WTC11 (cell line): ENCODE measurements around the gene ENTREP1. TPM values are rescaled to one million over a fixed set of nuclear protein-coding genes. Genes with fewer than 3 reads are reported as not detected.
A peak's percentile ranks its signal among the peaks of the same experiment; 100 is the strongest.
"Not testable (repeated sequence)": the region's sequence is repeated elsewhere in the genome, so short reads cannot be mapped to it uniquely, and the experiment has no call there.

ENCODE experiments used
- ATAC-seq: fragments of 200-7000 bp; cut with Tn5 transposase; 2 replicates; pipeline ENCODE4 v1.10.0; 2021; ENCODE audit warnings: mild to moderate bottlenecking, moderate library complexity
- CTCF ChIA-PET: fragments of 300-600 bp; sonication (Branson Sonifier 250); formaldehyde crosslinking; loops from one replicate; lab custom pipeline; 2021; ENCODE audit warnings: antibody characterized with exemption; lab: Charles Lee
- POLR2A ChIA-PET: fragments of 350-600 bp; sonication (Branson Sonifier 250); formaldehyde crosslinking; loops from one replicate; lab custom pipeline; 2021; ENCODE audit warnings: antibody characterized with exemption; lab: Charles Lee
- DNase-seq: peaks from one replicate; pipeline ENCODE4 v3.0.0; 2021; ENCODE audit warnings: low spot score
- H3K27ac Mint-ChIP-seq: 2 replicates; pipeline ENCODE4 v1.8.0; 2021; ENCODE audit warnings: mixed read lengths
- H3K27me3 Mint-ChIP-seq: 2 replicates; pipeline ENCODE4 v1.8.0; 2021; ENCODE audit warnings: low read depth, mild to moderate bottlenecking, moderate library complexity, mixed read lengths
- H3K36me3 Mint-ChIP-seq: 2 replicates; pipeline ENCODE4 v1.8.0; 2021; ENCODE audit warnings: mixed read lengths
- H3K4me1 Mint-ChIP-seq: 2 replicates; pipeline ENCODE4 v1.8.0; 2022; ENCODE audit warnings: mixed read lengths
- H3K4me3 Mint-ChIP-seq: 2 replicates; pipeline ENCODE4 v1.8.0; 2021; ENCODE audit warnings: mild to moderate bottlenecking, moderate library complexity, mixed read lengths
- H3K9me3 Mint-ChIP-seq: 2 replicates; pipeline ENCODE4 v1.8.0; 2021; ENCODE audit warnings: mixed read lengths
- CREB1 ChIP-seq: sonication (generic); formaldehyde crosslinking; IDR thresholded peaks from 2 replicates; pipeline ENCODE4 v1.8.0; 2023; ENCODE audit warnings: mild to moderate bottlenecking, missing genetic modification reagents
- EMX1 ChIP-seq: fragments of 250-450 bp; sonication (Bioruptor Pico); IDR thresholded peaks from 2 replicates; pipeline ENCODE4 v1.8.0; 2021; ENCODE audit warnings: mild to moderate bottlenecking
- GTF2I ChIP-seq: fragments of 250-450 bp; sonication (Bioruptor Pico); conservative IDR thresholded peaks from 2 replicates; pipeline ENCODE4 v1.4.0; 2021; ENCODE audit warnings: mild to moderate bottlenecking
- IRF2 ChIP-seq: sonication (generic); formaldehyde crosslinking; IDR thresholded peaks from 2 replicates; pipeline ENCODE4 v1.8.0; 2022; ENCODE audit warnings: low read depth, missing genetic modification reagents, borderline replicate concordance
- KAT7 ChIP-seq: sonication (generic); formaldehyde crosslinking; IDR thresholded peaks from 2 replicates; pipeline ENCODE4 v1.8.1; 2023; ENCODE audit warnings: missing genetic modification reagents, mild to moderate bottlenecking, borderline replicate concordance
- MXD4 ChIP-seq: fragments of 250-450 bp; sonication (Bioruptor Pico); IDR thresholded peaks from 2 replicates; pipeline ENCODE4 v1.8.0; 2021; ENCODE audit warnings: mild to moderate bottlenecking, moderate library complexity, borderline replicate concordance
- MYBL2 ChIP-seq: sonication (generic); formaldehyde crosslinking; IDR thresholded peaks from 2 replicates; pipeline ENCODE4 v1.8.1; 2023; ENCODE audit warnings: mild to moderate bottlenecking, moderate library complexity, missing genetic modification reagents
- RORB ChIP-seq: fragments of 250-450 bp; sonication (Bioruptor Pico); IDR thresholded peaks from 2 replicates; pipeline ENCODE4 v1.9.0; 2021; ENCODE audit warnings: mild to moderate bottlenecking
- TCF7 ChIP-seq: sonication (generic); formaldehyde crosslinking; IDR thresholded peaks from 2 replicates; pipeline ENCODE4 v1.8.0; 2022; ENCODE audit warnings: mild to moderate bottlenecking, low read depth, missing genetic modification reagents, moderate library complexity
- TEAD4 ChIP-seq: sonication (generic); formaldehyde crosslinking; IDR thresholded peaks from 2 replicates; pipeline ENCODE4 v1.8.0; 2022; ENCODE audit warnings: mild to moderate bottlenecking, missing genetic modification reagents
- ZBTB21 ChIP-seq: sonication (generic); formaldehyde crosslinking; IDR thresholded peaks from 2 replicates; pipeline ENCODE4 v1.8.1; 2023; ENCODE audit warnings: mild to moderate bottlenecking, missing genetic modification reagents, borderline replicate concordance
- ZNF416 ChIP-seq: fragments of 250-450 bp; sonication (Bioruptor Pico); IDR thresholded peaks from 2 replicates; pipeline ENCODE4 v1.9.0; 2021; ENCODE audit warnings: mild to moderate bottlenecking, inconsistent platforms
- total RNA-seq: library from RNA; stranded (reverse); gene quantifications from 3 replicates; pipeline ENCODE4 v1.2.3, GENCODE V29; 2021
- TF ChIP-seq, protein P1 (sequence below): sonication (generic); formaldehyde crosslinking; IDR thresholded peaks from 2 replicates; pipeline ENCODE4 v1.8.0; 2022; ENCODE audit warnings: mild to moderate bottlenecking, missing genetic modification reagents
- TF ChIP-seq, protein P2 (sequence below): sonication (generic); formaldehyde crosslinking; IDR thresholded peaks from 2 replicates; pipeline ENCODE4 v1.8.0; 2022; ENCODE audit warnings: mild to moderate bottlenecking, missing genetic modification reagents
- TF ChIP-seq, protein P3 (sequence below): sonication (generic); formaldehyde crosslinking; IDR thresholded peaks from 2 replicates; pipeline ENCODE4 v1.8.0; 2022; ENCODE audit warnings: mild to moderate bottlenecking, missing genetic modification reagents
- TF ChIP-seq, protein P4 (sequence below): fragments of 250-450 bp; sonication (Bioruptor Pico); IDR thresholded peaks from 2 replicates; pipeline ENCODE4 v1.8.0; 2021; ENCODE audit warnings: mild to moderate bottlenecking
- TF ChIP-seq, protein P5 (sequence below): sonication (generic); formaldehyde crosslinking; IDR thresholded peaks from 2 replicates; pipeline ENCODE4 v1.8.1; 2023; ENCODE audit warnings: mild to moderate bottlenecking, moderate library complexity, missing genetic modification reagents

ENTREP1 gene
- total RNA-seq, 1 experiment from 2014 or later = 22.4 TPM

DNA sequence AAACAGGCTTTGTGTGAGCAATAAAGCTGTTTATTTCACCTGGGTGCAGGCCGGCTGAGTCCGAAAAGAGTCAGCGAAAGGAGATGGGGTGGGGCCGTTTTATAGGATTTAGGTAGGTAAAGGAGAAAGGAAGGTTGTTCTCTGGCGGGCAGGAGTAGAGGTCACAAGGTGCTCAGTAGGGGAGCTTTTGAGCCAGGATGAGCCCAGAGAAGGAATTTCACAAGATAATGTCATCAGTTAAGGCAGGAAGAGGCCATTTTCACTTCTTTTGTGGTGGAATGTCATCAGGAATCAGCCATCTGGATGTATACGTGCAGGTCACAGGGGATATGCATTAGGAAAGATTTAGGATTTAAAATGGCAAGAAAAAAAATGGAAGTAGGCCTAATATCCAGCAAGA, 84.9 kb downstream of the ENTREP1 start:
- TF ChIP-seq, protein P1, sequence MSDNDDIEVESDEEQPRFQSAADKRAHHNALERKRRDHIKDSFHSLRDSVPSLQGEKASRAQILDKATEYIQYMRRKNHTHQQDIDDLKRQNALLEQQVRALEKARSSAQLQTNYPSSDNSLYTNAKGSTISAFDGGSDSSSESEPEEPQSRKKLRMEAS (CRISPR knock-in tag) = 0 out of 2 replicates have a peak, but pooled peaks have one; percentile 16
- POLR2A ChIA-PET, H3K27me3 Mint-ChIP-seq, H3K36me3 Mint-ChIP-seq, CTCF ChIA-PET, ATAC-seq, H3K9me3 Mint-ChIP-seq, H3K4me3 Mint-ChIP-seq, DNase-seq: not testable (repeated sequence)
- Mint-ChIP-seq H3K4me1 (peaks cover 46% of the 10 kb centered on the region), H3K27ac (peak overlapping the region; percentile 91)

DNA sequence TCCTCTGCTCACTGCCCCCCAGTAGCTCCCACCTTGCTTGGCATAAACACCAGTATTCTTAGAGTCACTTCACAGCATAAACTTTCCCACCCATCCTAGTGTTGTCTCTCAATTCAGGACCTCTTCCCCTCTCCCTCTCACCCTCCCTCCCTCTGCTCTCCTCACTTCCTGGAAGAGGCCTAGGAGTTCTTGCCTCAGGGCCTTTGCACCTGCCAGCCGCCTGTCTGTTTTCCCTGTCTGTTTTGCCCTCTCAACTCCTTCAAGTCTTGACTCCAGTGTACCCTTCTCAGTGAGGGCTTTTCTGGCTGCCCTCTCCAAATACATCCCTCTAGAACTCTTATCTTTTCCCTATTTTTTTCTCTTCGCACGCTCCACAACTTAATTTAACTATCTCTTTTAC, 86.2 kb downstream of the ENTREP1 start:
- POLR2A ChIA-PET = interaction anchor here (0.6 kb wide), 1 partner anchor 74 kb away, joined by 3 read pairs; no protein-coding TSS in a partner anchor
- TF ChIP-seq ZNF416 = no peak
- no peak for TF ChIP-seq KAT7 (CRISPR knock-in tag)
- TF ChIP-seq IRF2 (CRISPR knock-in tag) = no peak
- TF ChIP-seq, protein P2, sequence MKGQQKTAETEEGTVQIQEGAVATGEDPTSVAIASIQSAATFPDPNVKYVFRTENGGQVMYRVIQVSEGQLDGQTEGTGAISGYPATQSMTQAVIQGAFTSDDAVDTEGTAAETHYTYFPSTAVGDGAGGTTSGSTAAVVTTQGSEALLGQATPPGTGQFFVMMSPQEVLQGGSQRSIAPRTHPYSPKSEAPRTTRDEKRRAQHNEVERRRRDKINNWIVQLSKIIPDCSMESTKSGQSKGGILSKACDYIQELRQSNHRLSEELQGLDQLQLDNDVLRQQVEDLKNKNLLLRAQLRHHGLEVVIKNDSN (CRISPR knock-in tag) = no peak
- TF ChIP-seq, protein P3, sequence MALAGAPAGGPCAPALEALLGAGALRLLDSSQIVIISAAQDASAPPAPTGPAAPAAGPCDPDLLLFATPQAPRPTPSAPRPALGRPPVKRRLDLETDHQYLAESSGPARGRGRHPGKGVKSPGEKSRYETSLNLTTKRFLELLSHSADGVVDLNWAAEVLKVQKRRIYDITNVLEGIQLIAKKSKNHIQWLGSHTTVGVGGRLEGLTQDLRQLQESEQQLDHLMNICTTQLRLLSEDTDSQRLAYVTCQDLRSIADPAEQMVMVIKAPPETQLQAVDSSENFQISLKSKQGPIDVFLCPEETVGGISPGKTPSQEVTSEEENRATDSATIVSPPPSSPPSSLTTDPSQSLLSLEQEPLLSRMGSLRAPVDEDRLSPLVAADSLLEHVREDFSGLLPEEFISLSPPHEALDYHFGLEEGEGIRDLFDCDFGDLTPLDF (CRISPR knock-in tag) = no peak
- TF ChIP-seq TEAD4 = no peak
- TF ChIP-seq GTF2I (CRISPR knock-in tag) = no peak
- TF ChIP-seq, protein P4, sequence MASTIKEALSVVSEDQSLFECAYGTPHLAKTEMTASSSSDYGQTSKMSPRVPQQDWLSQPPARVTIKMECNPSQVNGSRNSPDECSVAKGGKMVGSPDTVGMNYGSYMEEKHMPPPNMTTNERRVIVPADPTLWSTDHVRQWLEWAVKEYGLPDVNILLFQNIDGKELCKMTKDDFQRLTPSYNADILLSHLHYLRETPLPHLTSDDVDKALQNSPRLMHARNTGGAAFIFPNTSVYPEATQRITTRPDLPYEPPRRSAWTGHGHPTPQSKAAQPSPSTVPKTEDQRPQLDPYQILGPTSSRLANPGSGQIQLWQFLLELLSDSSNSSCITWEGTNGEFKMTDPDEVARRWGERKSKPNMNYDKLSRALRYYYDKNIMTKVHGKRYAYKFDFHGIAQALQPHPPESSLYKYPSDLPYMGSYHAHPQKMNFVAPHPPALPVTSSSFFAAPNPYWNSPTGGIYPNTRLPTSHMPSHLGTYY (CRISPR knock-in tag) = no peak
- no peak for TF ChIP-seq TCF7
- TF ChIP-seq MXD4 = no peak
- no peak for TF ChIP-seq EMX1 (CRISPR knock-in tag)
- TF ChIP-seq ZBTB21 (CRISPR knock-in tag) = no peak
- no peak for TF ChIP-seq MYBL2 (CRISPR knock-in tag)
- TF ChIP-seq RORB (CRISPR knock-in tag) = no peak
- no peak overlapping the region for H3K4me3 Mint-ChIP-seq
- H3K27me3 Mint-ChIP-seq = no peaks in the 10 kb centered on the region; the same call in 1 of the 2 replicates
- ATAC-seq (no peak), DNase-seq (no peak)
- 0 out of 2 replicates have a peak, but pooled peaks cover 2% of the 10 kb centered on the region for H3K36me3 Mint-ChIP-seq
- no peak overlapping the region for H3K27ac Mint-ChIP-seq
- CTCF ChIA-PET = interaction anchor here (0.6 kb wide), 1 partner anchor 26 kb away, joined by 6 read pairs; no protein-coding TSS in a partner anchor
- H3K9me3 Mint-ChIP-seq = no peaks in the 10 kb centered on the region
- peaks cover 46% of the 10 kb centered on the region for H3K4me1 Mint-ChIP-seq

DNA sequence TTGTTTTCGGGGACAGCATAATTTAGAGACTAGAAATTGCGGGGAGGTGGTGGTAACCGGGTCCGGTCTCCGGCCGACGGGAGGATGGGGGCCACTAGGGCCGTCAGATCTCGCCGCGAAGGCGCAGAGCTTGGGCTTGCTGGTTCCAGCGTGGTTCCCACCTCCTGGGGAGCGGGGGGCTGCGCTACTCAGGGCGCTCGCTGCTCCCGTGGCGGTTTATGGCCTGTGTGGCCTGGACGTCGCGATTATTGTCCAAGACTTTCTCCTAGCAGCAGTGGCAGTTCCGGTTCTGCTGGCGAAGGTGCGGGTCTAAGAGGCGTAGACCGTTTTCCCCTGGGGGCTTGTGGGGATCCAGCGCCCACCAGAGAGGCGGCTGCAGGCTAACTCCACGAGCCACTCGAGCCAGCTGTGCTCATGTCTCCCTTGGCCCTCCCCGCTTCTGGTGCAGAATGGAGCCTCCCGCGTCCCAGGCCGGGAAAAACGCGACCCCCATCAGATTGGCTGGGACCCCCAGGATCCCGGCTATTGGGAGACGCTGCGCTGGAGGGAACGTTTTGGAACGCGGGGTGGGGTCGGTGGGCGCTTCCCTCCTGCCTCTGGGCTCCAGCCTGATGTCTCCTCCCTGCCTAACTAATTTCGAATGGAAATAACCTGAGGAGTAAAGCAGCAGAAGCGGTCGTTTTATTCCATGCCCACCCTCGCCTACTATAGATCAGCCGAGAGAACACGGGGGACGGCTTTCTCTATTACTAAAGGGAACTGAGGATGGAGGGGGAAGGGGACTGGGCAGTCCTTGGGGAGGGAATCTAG, 87.1 kb downstream of the ENTREP1 start:
- CTCF ChIA-PET = interaction anchor here (0.6 to 1.8 kb wide), 7 partner anchors 10 to 519 kb away, joined by 3 to 15 read pairs (median 4); no protein-coding TSS in a partner anchor
- H3K27me3 Mint-ChIP-seq = no peaks in the 10 kb centered on the region; the same call in 1 of the 2 replicates
- peak; percentile 36 for ATAC-seq
- TF ChIP-seq CREB1 (CRISPR knock-in tag) (no peak), TEAD4 (no peak), MYBL2 (CRISPR knock-in tag) (peak; percentile 41; the same call in 1 of the 2 replicates)
- TF ChIP-seq, protein P2 (CRISPR knock-in tag) = peak; percentile 26; the same call in 1 of the 2 replicates
- TF ChIP-seq, protein P5, sequence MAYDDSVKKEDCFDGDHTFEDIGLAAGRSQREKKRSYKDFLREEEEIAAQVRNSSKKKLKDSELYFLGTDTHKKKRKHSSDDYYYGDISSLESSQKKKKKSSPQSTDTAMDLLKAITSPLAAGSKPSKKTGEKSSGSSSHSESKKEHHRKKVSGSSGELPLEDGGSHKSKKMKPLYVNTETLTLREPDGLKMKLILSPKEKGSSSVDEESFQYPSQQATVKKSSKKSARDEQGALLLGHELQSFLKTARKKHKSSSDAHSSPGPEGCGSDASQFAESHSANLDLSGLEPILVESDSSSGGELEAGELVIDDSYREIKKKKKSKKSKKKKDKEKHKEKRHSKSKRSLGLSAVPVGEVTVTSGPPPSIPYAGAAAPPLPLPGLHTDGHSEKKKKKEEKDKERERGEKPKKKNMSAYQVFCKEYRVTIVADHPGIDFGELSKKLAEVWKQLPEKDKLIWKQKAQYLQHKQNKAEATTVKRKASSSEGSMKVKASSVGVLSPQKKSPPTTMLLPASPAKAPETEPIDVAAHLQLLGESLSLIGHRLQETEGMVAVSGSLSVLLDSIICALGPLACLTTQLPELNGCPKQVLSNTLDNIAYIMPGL (CRISPR knock-in tag) = no peak
- TF ChIP-seq, all 79 proteins: peak for 2
- Mint-ChIP-seq H3K9me3 (no peaks in the 10 kb centered on the region), H3K27ac (no peak overlapping the region), H3K36me3 (0 out of 2 replicates have a peak, but pooled peaks cover 2% of the 10 kb centered on the region), H3K4me1 (peaks cover 46% of the 10 kb centered on the region), H3K4me3 (no peak overlapping the region)
- POLR2A ChIA-PET = interaction anchor here (0.6 kb wide), 1 partner anchor 73 kb away, joined by 3 read pairs; no protein-coding TSS in a partner anchor
- peak; percentile 30 for DNase-seq
